IMR-90 (cell line): Measurements from ENCODE around the gene GSG1. TPM values are rescaled to one million over a fixed set of nuclear protein-coding genes. Genes with fewer than 3 reads are reported as not detected.

Source experiments
- ATAC-seq: fragments of 200-7000 bp; cut with Tn5 transposase; 2 replicates; pipeline ENCODE4 v1.9.1; 2020; ENCODE audit warnings: low read depth, mild to moderate bottlenecking, moderate library complexity
- BruUV-seq: library from RNA; stranded (reverse); fragments of 400-500 nt; replicated peaks from 2 replicates; lab custom pipeline; 2021; lab: Mats Ljungman, UMichigan
- CTCF ChIA-PET: fragments of 300-600 bp; formaldehyde crosslinking; extraction: SDS; loops from one replicate; lab custom pipeline; 2021; ENCODE audit warnings: antibody characterized with exemption; lab: Yijun Ruan, JAX
- POLR2A ChIA-PET: fragments of 300-600 bp; sonication (Branson Sonifier 250); formaldehyde crosslinking; loops from one replicate; lab custom pipeline; 2022; ENCODE audit warnings: antibody characterized with exemption; ENCODE audit not compliant: unreplicated experiment; lab: Charles Lee
- DNase-seq: peaks from one replicate; pipeline ENCODE4 v3.0.0; 2013
- H2AFZ ChIP-seq: replicated peaks from 2 replicates; pipeline ENCODE3; 2013; ENCODE audit warnings: low read length, mild to moderate bottlenecking; ENCODE audit not compliant: poor library complexity
- H2AK5ac ChIP-seq: 2 replicates; pipeline ENCODE4 v1.6.1; 2013; ENCODE audit warnings: low read depth, low read length, inconsistent platforms
- H2AK9ac ChIP-seq: replicated peaks from 2 replicates; pipeline ENCODE3; 2013; ENCODE audit warnings: mild to moderate bottlenecking, low read depth, low read length, moderate library complexity; ENCODE audit not compliant: poor library complexity
- H2BK120ac ChIP-seq: 2 replicates; pipeline ENCODE4 v1.6.1; 2013; ENCODE audit warnings: low read depth, low read length, inconsistent platforms
- H2BK15ac ChIP-seq: 3 replicates; pipeline ENCODE4 v1.6.1; 2013; ENCODE audit warnings: low read depth, low read length, inconsistent platforms
- H2BK20ac ChIP-seq: 2 replicates; pipeline ENCODE4 v1.6.1; 2013; ENCODE audit warnings: low read depth, mild to moderate bottlenecking, inconsistent platforms, low read length, moderate library complexity
- H2BK5ac ChIP-seq: 2 replicates; pipeline ENCODE4 v1.6.1; 2013; ENCODE audit warnings: mild to moderate bottlenecking, low read depth, low read length, inconsistent platforms; ENCODE audit not compliant: poor library complexity, severe bottlenecking
- H3K14ac ChIP-seq: replicated peaks from 2 replicates; pipeline ENCODE4 v1.6.1; 2013; ENCODE audit warnings: low read depth, low read length, inconsistent platforms
- H3K18ac ChIP-seq: 2 replicates; pipeline ENCODE4 v1.6.1; 2013; ENCODE audit warnings: low read depth, low read length, control low read depth
- H3K23ac ChIP-seq: 2 replicates; pipeline ENCODE4 v1.6.1; 2013; ENCODE audit warnings: low read depth, low read length, inconsistent platforms
- H3K27ac ChIP-seq: 2 replicates; pipeline ENCODE4 v1.5.1; 2013; ENCODE audit warnings: mild to moderate bottlenecking, control low read depth, low read length; ENCODE audit not compliant: insufficient read depth
- H3K27me3 ChIP-seq: 2 replicates; pipeline ENCODE4 v1.6.1; 2013; ENCODE audit warnings: low read length; ENCODE audit not compliant: control insufficient read depth, insufficient read depth
- H3K36me3 ChIP-seq: 2 replicates; pipeline ENCODE4 v1.6.1; 2013; ENCODE audit warnings: low read length, mixed read lengths; ENCODE audit not compliant: control insufficient read depth, insufficient read depth
- H3K4ac ChIP-seq: 2 replicates; pipeline ENCODE4 v1.6.1; 2013; ENCODE audit warnings: low read depth, low read length, inconsistent platforms
- H3K4me1 ChIP-seq: 2 replicates; pipeline ENCODE4 v1.6.1; 2013; ENCODE audit warnings: low read length, mixed read lengths; ENCODE audit not compliant: control insufficient read depth, insufficient read depth
- H3K4me2 ChIP-seq: 2 replicates; pipeline ENCODE4 v1.6.1; 2013; ENCODE audit warnings: low read depth, mild to moderate bottlenecking, control low read depth, low read length, moderate library complexity
- H3K4me3 ChIP-seq: 2 replicates; pipeline ENCODE4 v1.5.1; 2013; ENCODE audit warnings: low read depth, mild to moderate bottlenecking, control low read depth, low read length, moderate library complexity; ENCODE audit not compliant: insufficient read depth
- H3K56ac ChIP-seq: 2 replicates; pipeline ENCODE4 v1.6.1; 2013; ENCODE audit warnings: low read length, inconsistent platforms; ENCODE audit not compliant: insufficient read depth; ENCODE audit errors: extremely low read depth
- H3K79me1 ChIP-seq, 2 experiments: 2 replicates each; pipeline ENCODE4 v1.6.1; 2013; ENCODE audit warnings: low read length in 2 of 2, inconsistent platforms in 1 of 2, low read depth in 1 of 2
- H3K9ac ChIP-seq: 2 replicates; pipeline ENCODE4 v1.6.1; 2013; ENCODE audit warnings: low read depth, low read length, control low read depth
- H3K9me1 ChIP-seq: 2 replicates; pipeline ENCODE4 v1.6.1; 2013; ENCODE audit warnings: low read length, inconsistent platforms; ENCODE audit not compliant: insufficient read depth
- H3K9me3 ChIP-seq: 2 replicates; pipeline ENCODE4 v1.6.1; 2013; ENCODE audit warnings: low read length; ENCODE audit not compliant: control insufficient read depth, insufficient read depth
- H4K20me1 ChIP-seq: 2 replicates; pipeline ENCODE4 v1.6.1; 2013; ENCODE audit warnings: low read length, inconsistent platforms; ENCODE audit not compliant: insufficient read depth
- H4K5ac ChIP-seq: 2 replicates; pipeline ENCODE4 v1.6.1; 2013; ENCODE audit warnings: mild to moderate bottlenecking, low read depth, low read length, control low read depth
- H4K8ac ChIP-seq, 2 experiments: 2 replicates each; pipeline ENCODE4 v1.6.1; 2013; ENCODE audit warnings: low read depth in 2 of 2, low read length in 2 of 2, control low read depth in 1 of 2, inconsistent platforms in 1 of 2
- H4K91ac ChIP-seq: 2 replicates; pipeline ENCODE4 v1.6.1; 2013; ENCODE audit warnings: low read depth, low read length, inconsistent platforms; ENCODE audit not compliant: insufficient read depth
- BHLHE40 ChIP-seq: fragments of 150-350 bp; IDR thresholded peaks from 2 replicates; pipeline ENCODE4 v1.6.1; 2016; ENCODE audit warnings: mild to moderate bottlenecking, low read depth, low read length
- CEBPB ChIP-seq: IDR thresholded peaks from 2 replicates; pipeline ENCODE4 v1.6.1; 2012; ENCODE audit warnings: low read depth, low read length, improper control_type of control experiment
- CHD1 ChIP-seq: IDR thresholded peaks from 2 replicates; pipeline ENCODE4 v1.6.1; 2012; ENCODE audit warnings: low read depth, low read length, improper control_type of control experiment
- MAFK ChIP-seq: IDR thresholded peaks from 2 replicates; pipeline ENCODE4 v1.6.1; 2012; ENCODE audit warnings: low read depth, low read length, improper control_type of control experiment
- MAZ ChIP-seq: IDR thresholded peaks from 2 replicates; pipeline ENCODE4 v1.6.1; 2012; ENCODE audit warnings: low read depth, mild to moderate bottlenecking, low read length, improper control_type of control experiment, moderate library complexity, borderline replicate concordance
- MXI1 ChIP-seq: IDR thresholded peaks from 2 replicates; pipeline ENCODE4 v1.6.1; 2012; ENCODE audit warnings: low read depth, mild to moderate bottlenecking, low read length, moderate library complexity, borderline replicate concordance
- NFE2L2 ChIP-seq: fragments of 150-350 bp; IDR thresholded peaks from 2 replicates; pipeline ENCODE4 v1.6.1; 2016; ENCODE audit warnings: low read depth, mild to moderate bottlenecking, low read length
- RCOR1 ChIP-seq: IDR thresholded peaks from 2 replicates; pipeline ENCODE4 v1.6.1; 2012; ENCODE audit warnings: mild to moderate bottlenecking, low read length, improper control_type of control experiment; ENCODE audit not compliant: insufficient replicate concordance
- RFX5 ChIP-seq: IDR thresholded peaks from 2 replicates; pipeline ENCODE4 v1.8.0; 2012; ENCODE audit warnings: low read depth, mild to moderate bottlenecking, low read length, moderate library complexity
- WGBS, 2 experiments: methylation state at CpG; one replicate each; pipeline versions ENCODE4 v1.1.5 to v1.1.7; 2013; ENCODE audit warnings: missing lambda C conversion rate in 2 of 2; ENCODE audit not compliant: insufficient read length in 1 of 2; ENCODE audit errors: extremely low coverage in 2 of 2; 5-methylcytosine and 5-hydroxymethylcytosine counted together
- dilution Hi-C: fragments of 300-500 bp; cut with HindIII; formaldehyde crosslinking; loops from one replicate; pipeline ENCODE4 v1.14.3; 2018; ENCODE audit warnings: low sequenced_read_pairs; ENCODE audit not compliant: unreplicated experiment
- in situ Hi-C: fragments of 300-500 bp; cut with MboI; formaldehyde crosslinking; loops from 3 replicates; pipeline ENCODE4 v1.14.3; 2019; ENCODE audit warnings: low sequenced_read_pairs, inconsistent platforms, mixed read lengths
- intact Hi-C: fragments of 100-400 bp; cut with micrococcal nuclease; formaldehyde crosslinking; loops from 2 replicates; pipeline ENCODE4 v1.10.0; 2022
- polyA plus RNA-seq, 3 experiments: library from polyadenylated mRNA; depleted of rRNA; stranded (reverse); fragments of >200 nt; gene quantifications; 2 replicates each; pipeline ENCODE4 v1.2.3, GENCODE V29; 2012; ENCODE audit warnings: low replicate concordance in 1 of 3
- total RNA-seq: library from RNA; depleted of rRNA; stranded (reverse); fragments of >200 nt; gene quantifications from 2 replicates; pipeline ENCODE4 v1.2.3, GENCODE V29; 2012
- TF ChIP-seq, protein P1 (sequence below): fragments of 150-350 bp; IDR thresholded peaks from 2 replicates; pipeline ENCODE4 v1.6.1; 2016; ENCODE audit warnings: low read depth, mild to moderate bottlenecking, low read length, moderate library complexity, borderline replicate concordance
- TF ChIP-seq, protein P2 (sequence below): conservative IDR thresholded peaks from 2 replicates; pipeline ENCODE4 v1.5.1; 2012; ENCODE audit warnings: mild to moderate bottlenecking, low read depth, low read length, improper control_type of control experiment
- TF ChIP-seq, protein P3 (sequence below): fragments of 150-350 bp; IDR thresholded peaks from 2 replicates; pipeline ENCODE4 v1.6.1; 2017; ENCODE audit warnings: mild to moderate bottlenecking, antibody characterized with exemption, low read length, low read depth

The GSG1 gene
- total and polyA plus RNA-seq, 2 of the 4 experiments (the other 2 are of a cell fraction): 1.8 to 2.9 TPM

DNA sequence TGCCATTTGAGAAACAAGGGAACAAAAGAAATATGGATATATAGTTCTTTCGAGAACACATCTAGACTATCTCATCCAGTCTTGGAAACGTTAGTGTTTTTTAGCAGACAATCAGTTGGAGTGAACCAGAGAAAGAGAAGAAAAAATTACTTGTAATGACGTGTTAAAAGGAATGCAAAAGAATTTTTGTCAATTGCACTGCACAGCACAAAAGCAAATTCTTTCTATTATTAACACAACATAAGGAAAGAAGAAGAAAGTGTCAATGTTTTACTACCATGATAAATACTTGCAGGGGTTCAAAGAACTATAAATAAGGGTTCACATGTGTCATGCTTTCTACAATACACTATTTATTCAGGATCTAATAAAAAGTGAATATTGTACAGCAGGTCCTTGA lies 27.5 kb upstream of the GSG1 start:
- DNase-seq (no peak), ATAC-seq (no peak)
- H4K5ac ChIP-seq: no peak overlapping the region
- H2AFZ ChIP-seq: peak overlapping the region; percentile 52
- TF ChIP-seq NFE2L2: no peak
- TF ChIP-seq MAFK: no peak
- TF ChIP-seq RCOR1: no peak
- no peak for TF ChIP-seq CEBPB
- TF ChIP-seq, protein P1, sequence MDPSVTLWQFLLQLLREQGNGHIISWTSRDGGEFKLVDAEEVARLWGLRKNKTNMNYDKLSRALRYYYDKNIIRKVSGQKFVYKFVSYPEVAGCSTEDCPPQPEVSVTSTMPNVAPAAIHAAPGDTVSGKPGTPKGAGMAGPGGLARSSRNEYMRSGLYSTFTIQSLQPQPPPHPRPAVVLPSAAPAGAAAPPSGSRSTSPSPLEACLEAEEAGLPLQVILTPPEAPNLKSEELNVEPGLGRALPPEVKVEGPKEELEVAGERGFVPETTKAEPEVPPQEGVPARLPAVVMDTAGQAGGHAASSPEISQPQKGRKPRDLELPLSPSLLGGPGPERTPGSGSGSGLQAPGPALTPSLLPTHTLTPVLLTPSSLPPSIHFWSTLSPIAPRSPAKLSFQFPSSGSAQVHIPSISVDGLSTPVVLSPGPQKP: no peak
- no peak for TF ChIP-seq RFX5
- TF ChIP-seq, protein P2, sequence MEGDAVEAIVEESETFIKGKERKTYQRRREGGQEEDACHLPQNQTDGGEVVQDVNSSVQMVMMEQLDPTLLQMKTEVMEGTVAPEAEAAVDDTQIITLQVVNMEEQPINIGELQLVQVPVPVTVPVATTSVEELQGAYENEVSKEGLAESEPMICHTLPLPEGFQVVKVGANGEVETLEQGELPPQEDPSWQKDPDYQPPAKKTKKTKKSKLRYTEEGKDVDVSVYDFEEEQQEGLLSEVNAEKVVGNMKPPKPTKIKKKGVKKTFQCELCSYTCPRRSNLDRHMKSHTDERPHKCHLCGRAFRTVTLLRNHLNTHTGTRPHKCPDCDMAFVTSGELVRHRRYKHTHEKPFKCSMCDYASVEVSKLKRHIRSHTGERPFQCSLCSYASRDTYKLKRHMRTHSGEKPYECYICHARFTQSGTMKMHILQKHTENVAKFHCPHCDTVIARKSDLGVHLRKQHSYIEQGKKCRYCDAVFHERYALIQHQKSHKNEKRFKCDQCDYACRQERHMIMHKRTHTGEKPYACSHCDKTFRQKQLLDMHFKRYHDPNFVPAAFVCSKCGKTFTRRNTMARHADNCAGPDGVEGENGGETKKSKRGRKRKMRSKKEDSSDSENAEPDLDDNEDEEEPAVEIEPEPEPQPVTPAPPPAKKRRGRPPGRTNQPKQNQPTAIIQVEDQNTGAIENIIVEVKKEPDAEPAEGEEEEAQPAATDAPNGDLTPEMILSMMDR: no peak
- no peak for TF ChIP-seq CHD1
- no peak for TF ChIP-seq MAZ
- TF ChIP-seq MXI1: no peak
- TF ChIP-seq, protein P3, sequence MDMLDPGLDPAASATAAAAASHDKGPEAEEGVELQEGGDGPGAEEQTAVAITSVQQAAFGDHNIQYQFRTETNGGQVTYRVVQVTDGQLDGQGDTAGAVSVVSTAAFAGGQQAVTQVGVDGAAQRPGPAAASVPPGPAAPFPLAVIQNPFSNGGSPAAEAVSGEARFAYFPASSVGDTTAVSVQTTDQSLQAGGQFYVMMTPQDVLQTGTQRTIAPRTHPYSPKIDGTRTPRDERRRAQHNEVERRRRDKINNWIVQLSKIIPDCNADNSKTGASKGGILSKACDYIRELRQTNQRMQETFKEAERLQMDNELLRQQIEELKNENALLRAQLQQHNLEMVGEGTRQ: no peak
- TF ChIP-seq BHLHE40: no peak
- no peak overlapping the region for H3K23ac ChIP-seq
- H3K4ac ChIP-seq: peak overlapping the region; percentile 28; the same call in 1 of the 2 replicates
- ChIA-PET CTCF (no interaction called here), POLR2A (no interaction called here)
- peaks cover 2% of the 10 kb centered on the region; the same call in 1 of the 2 replicates for H3K9me1 ChIP-seq
- dilution Hi-C loops (no loop called here), intact Hi-C loops (no loop called here), in situ Hi-C loops (no loop called here)
- H4K8ac ChIP-seq: peak overlapping the region in 1 of 2 experiments; percentile 22; a peak in 1 of 4 replicates
- no peak overlapping the region for H2BK20ac ChIP-seq
- no peaks in the 10 kb centered on the region for H4K20me1 ChIP-seq
- no peak overlapping the region for H3K56ac ChIP-seq
- no peaks in the 10 kb centered on the region for H3K36me3 ChIP-seq
- H3K14ac ChIP-seq: no peak overlapping the region
- H2BK120ac ChIP-seq: 0 out of 2 replicates have a peak overlapping the region, but pooled peaks have one; percentile 16
- no peaks in the 10 kb centered on the region for H3K79me1 ChIP-seq
- H2BK15ac ChIP-seq: 0 out of 3 replicates have a peak overlapping the region, but pooled peaks have one; percentile 9
- WGBS, 2 experiments: no CpG with 5 or more reads among the region's 3 CpGs
- no peak overlapping the region for H2AK9ac ChIP-seq
- no TSS peak for BruUV-seq
- peak overlapping the region; percentile 29; the same call in 1 of the 2 replicates for H3K4me2 ChIP-seq
- H2AK5ac ChIP-seq: peak overlapping the region; percentile 32; the same call in 1 of the 2 replicates
- no peak overlapping the region for H3K27ac ChIP-seq
- no peak overlapping the region for H2BK5ac ChIP-seq
- H3K4me3 ChIP-seq: no peak overlapping the region
- no peaks in the 10 kb centered on the region for H3K9me3 ChIP-seq
- no peak overlapping the region for H4K91ac ChIP-seq
- peak overlapping the region; percentile 46; the same call in 1 of the 2 replicates for H3K9ac ChIP-seq
- H3K4me1 ChIP-seq: peaks cover 12% of the 10 kb centered on the region
- H3K18ac ChIP-seq: no peak overlapping the region
- no peaks in the 10 kb centered on the region for H3K27me3 ChIP-seq
